GM10266 (cell line): ENCODE data around the gene FREM2.

ENCODE experiments used
- DNase-seq: peaks from one replicate; pipeline ENCODE4 v3.0.0; 2012; ENCODE audit errors: extremely low spot score
- TF ChIP-seq, protein P1 (sequence below): IDR thresholded peaks from 2 replicates; pipeline ENCODE4 v1.5.1; 2012; ENCODE audit warnings: mild to moderate bottlenecking, low read depth; ENCODE audit not compliant: control insufficient read depth, insufficient read depth; ENCODE audit errors: missing control alignments

Gene FREM2

DNA sequence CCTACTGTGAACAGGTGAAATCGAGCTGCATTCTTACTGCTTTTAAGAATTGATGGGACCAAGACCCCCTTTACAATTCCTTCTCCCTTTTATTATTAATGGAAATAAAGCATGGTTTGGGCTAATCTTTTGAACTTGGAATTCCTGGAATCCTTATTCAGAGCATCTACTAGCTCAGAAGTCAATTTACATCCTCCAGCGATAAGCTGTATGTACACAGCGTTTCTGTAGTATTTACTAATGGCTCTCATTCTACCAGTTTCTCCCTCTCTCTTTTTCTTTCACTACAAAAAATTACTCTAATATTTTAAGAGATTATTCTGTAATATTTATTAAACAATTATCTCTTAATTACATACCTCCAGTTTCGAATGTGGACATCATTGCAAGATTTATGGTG is 31.5 kb downstream of the FREM2 start:
- no peak for DNase-seq
- TF ChIP-seq, protein P1, sequence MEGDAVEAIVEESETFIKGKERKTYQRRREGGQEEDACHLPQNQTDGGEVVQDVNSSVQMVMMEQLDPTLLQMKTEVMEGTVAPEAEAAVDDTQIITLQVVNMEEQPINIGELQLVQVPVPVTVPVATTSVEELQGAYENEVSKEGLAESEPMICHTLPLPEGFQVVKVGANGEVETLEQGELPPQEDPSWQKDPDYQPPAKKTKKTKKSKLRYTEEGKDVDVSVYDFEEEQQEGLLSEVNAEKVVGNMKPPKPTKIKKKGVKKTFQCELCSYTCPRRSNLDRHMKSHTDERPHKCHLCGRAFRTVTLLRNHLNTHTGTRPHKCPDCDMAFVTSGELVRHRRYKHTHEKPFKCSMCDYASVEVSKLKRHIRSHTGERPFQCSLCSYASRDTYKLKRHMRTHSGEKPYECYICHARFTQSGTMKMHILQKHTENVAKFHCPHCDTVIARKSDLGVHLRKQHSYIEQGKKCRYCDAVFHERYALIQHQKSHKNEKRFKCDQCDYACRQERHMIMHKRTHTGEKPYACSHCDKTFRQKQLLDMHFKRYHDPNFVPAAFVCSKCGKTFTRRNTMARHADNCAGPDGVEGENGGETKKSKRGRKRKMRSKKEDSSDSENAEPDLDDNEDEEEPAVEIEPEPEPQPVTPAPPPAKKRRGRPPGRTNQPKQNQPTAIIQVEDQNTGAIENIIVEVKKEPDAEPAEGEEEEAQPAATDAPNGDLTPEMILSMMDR: no peak

DNA sequence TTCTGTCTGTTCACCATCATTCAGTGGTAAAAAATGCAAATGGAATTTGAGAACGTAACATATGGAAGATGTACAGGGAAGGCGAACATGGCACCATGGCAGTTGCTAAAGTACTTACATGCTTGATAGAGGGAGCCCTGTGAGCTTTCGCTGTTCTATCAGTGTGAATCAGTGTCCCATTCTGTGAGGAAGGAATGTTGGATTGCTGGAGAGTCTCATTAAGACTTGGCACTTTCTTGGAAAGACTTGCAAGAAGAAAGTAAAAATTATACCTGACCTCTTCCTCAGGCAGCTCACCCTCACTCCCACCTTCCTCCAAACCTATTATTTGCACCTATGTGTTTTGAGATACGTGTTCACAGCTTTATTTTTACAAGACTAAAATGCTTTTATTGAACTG is 43.5 kb downstream of the FREM2 start:
- DNase-seq: no peak
- TF ChIP-seq, protein P1: no peak

GRCh38 chr13:38733146-38733545 is 46.3 kb downstream of the FREM2 start:
- TF ChIP-seq, protein P1: no peak
- no peak for DNase-seq

- no peak for DNase-seq
- TF ChIP-seq, protein P1: no peak
Measured at GRCh38 chr13:38735665-38736440, 49.0 kb downstream of the FREM2 start.

DNA sequence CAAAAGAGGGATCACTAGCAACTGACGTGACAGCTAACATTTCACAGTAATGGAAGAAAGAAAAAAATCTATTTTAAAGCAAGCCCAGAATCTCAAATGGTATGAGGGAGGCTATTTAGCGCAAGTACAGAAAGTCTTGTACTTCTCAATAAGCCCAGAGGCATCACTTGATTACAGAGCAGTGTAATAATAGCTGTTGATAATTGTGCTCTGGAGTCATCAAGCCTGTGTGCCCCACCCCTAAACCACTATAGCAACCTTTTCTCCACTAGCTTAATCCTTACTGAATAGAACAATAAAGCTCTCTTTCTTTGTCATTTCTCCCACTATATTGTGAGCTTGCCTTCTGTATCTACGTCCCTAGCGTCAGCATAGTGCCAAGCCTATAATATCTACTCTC is 56.6 kb downstream of the FREM2 start:
- no peak for DNase-seq
- TF ChIP-seq, protein P1: no peak

GRCh38 chr13:38752686-38753085 is 65.8 kb downstream of the FREM2 start:
- TF ChIP-seq, protein P1: no peak
- no peak for DNase-seq

DNA sequence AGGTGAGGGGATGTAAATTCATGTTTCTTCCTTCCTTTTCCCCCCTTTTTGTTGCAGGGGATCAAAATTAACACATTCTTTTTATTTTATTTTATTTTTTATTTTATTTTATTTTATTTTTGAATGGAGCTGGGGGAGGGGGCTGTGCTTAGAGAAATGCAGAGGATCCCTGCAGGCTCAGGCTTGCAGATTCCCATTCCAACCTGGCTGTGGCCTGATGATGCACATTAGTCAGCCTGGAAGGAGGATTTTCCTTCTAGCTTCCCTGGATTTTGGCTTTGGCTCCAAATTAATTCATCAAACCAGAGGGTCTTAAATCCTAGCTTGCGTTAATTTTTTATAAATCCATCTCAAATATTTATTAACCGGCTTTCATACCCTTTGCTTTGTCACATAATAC is 67.0 kb downstream of the FREM2 start:
- DNase-seq: no peak
- TF ChIP-seq, protein P1: no peak
